Osteoblast (primary cell): ENCODE measurements around the gene TRPM7. TPM values are rescaled to one million over a fixed set of nuclear protein-coding genes. Genes with fewer than 3 reads are reported as not detected.

Experiments used
- DNase-seq: peaks from one replicate; pipeline ENCODE4 v3.0.0; 2011; ENCODE audit warnings: low spot score, mixed read lengths; ENCODE audit not compliant: insufficient read length; ENCODE audit errors: missing footprints
- H2AFZ ChIP-seq: 2 replicates; pipeline ENCODE4 v1.6.0; 2011; ENCODE audit warnings: mild to moderate bottlenecking, low read length
- H3K27ac ChIP-seq: 2 replicates; pipeline ENCODE4 v1.5.1; 2011; ENCODE audit warnings: mild to moderate bottlenecking, low read depth, low read length, moderate library complexity
- H3K27me3 ChIP-seq: 2 replicates; pipeline ENCODE4 v1.6.0; 2012; ENCODE audit warnings: mild to moderate bottlenecking, control low read depth, inconsistent platforms, low read length, moderate library complexity; ENCODE audit not compliant: insufficient read depth
- H3K36me3 ChIP-seq: 2 replicates; pipeline ENCODE4 v1.5.1; 2011; ENCODE audit warnings: mild to moderate bottlenecking, low read length, control low read depth, moderate library complexity; ENCODE audit not compliant: insufficient read depth
- H3K4me1 ChIP-seq: 2 replicates; pipeline ENCODE4 v1.5.1; 2011; ENCODE audit warnings: mild to moderate bottlenecking, low read length, control low read depth, moderate library complexity; ENCODE audit not compliant: insufficient read depth
- H3K4me2 ChIP-seq: 2 replicates; pipeline ENCODE4 v1.6.0; 2011; ENCODE audit warnings: mild to moderate bottlenecking, low read length; ENCODE audit not compliant: insufficient read depth
- H3K4me3 ChIP-seq: fragments of 200-600 bp; sonication (generic); 3 replicates; pipeline ENCODE4 v1.5.1; 2012; ENCODE audit warnings: mild to moderate bottlenecking, low read length, inconsistent platforms; ENCODE audit not compliant: insufficient read depth
- H3K79me2 ChIP-seq: 2 replicates; pipeline ENCODE4 v1.6.0; 2012; ENCODE audit warnings: mild to moderate bottlenecking, low read length, control low read depth, inconsistent platforms; ENCODE audit not compliant: insufficient read depth
- H3K9me3 ChIP-seq: 2 replicates; pipeline ENCODE4 v1.5.1; 2011; ENCODE audit warnings: low read depth, low read length, control low read depth
- H4K20me1 ChIP-seq: 2 replicates; pipeline ENCODE4 v1.6.0; 2012; ENCODE audit warnings: mild to moderate bottlenecking, low read length, control low read depth; ENCODE audit not compliant: insufficient read depth
- CTCF ChIP-seq: IDR thresholded peaks from 2 replicates; pipeline ENCODE4 v1.5.1; 2011; ENCODE audit warnings: mild to moderate bottlenecking, low read depth, low read length, moderate library complexity; ENCODE audit errors: extremely low read depth
- total RNA-seq: library from RNA; depleted of rRNA; stranded (reverse); fragments of >200 nt; gene quantifications from 2 replicates; pipeline ENCODE4 v1.2.3, GENCODE V29; 2012

TRPM7 gene
- total RNA-seq, 1 donor, result 116 TPM

- Histone ChIP-seq H3K79me2 (no peaks in the 10 kb centered on the region), H3K4me1 (no peaks in the 10 kb centered on the region), H3K36me3 (no peaks in the 10 kb centered on the region), H3K27ac (no peak overlapping the region), H4K20me1 (no peaks in the 10 kb centered on the region), H3K4me2 (no peak overlapping the region), H3K27me3 (no peaks in the 10 kb centered on the region), H3K9me3 (no peaks in the 10 kb centered on the region), H2AFZ (no peak overlapping the region), H3K4me3 (no peak overlapping the region)
- no peak for TF ChIP-seq CTCF
- DNase-seq, result no peak
These were observed 134.4 kb downstream of the TRPM7 start for GRCh38 chr15:50552238-50552637.

DNA sequence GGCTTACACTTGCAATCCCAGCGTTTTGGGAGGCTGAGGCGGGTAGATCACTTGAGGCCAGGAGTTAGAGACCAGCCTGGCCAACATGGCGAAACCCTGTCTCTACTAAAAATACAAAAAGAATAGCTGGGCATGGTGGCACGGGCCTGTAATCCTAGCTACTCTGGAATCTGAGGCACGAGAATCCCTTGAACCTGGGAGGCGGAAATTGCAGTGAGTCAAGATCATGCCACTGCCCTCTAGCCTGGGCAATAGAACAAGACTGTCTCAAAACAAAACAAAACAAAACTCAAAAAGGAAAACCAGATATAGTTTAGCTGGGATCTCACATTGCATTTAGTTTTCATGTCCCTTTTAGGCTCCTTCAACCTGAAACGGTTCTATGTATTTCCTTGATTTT lies 137.3 kb downstream of the TRPM7 start:
- no peaks in the 10 kb centered on the region for H3K4me1 ChIP-seq
- H3K27ac ChIP-seq, result no peak overlapping the region
- H4K20me1 ChIP-seq, result no peaks in the 10 kb centered on the region
- H2AFZ ChIP-seq, result no peak overlapping the region
- H3K79me2 ChIP-seq, result no peaks in the 10 kb centered on the region
- H3K9me3 ChIP-seq, result no peaks in the 10 kb centered on the region
- H3K36me3 ChIP-seq, result no peaks in the 10 kb centered on the region
- DNase-seq, result no peak
- TF ChIP-seq CTCF, result no peak
- H3K4me3 ChIP-seq, result no peak overlapping the region
- H3K4me2 ChIP-seq, result no peak overlapping the region
- H3K27me3 ChIP-seq, result no peaks in the 10 kb centered on the region

GRCh38 chr15:50546566-50546965 lies 140.0 kb downstream of the TRPM7 start, which contains the start of gene USP50:
Gene USP50 (minus strand): TSS chr15:50546666. CDS start chr15:50546525, 141 bp downstream.
- no peaks in the 10 kb centered on the region for H3K36me3 ChIP-seq
- H3K27me3 ChIP-seq, result no peaks in the 10 kb centered on the region
- H3K4me2 ChIP-seq, result no peak within 1 kb of the TSS
- H3K4me1 ChIP-seq, result peaks cover 10% of the 10 kb centered on the region
- H4K20me1 ChIP-seq, result no peaks in the 10 kb centered on the region
- no peaks in the 10 kb centered on the region for H3K9me3 ChIP-seq
- no peak within 1 kb of the TSS for H3K4me3 ChIP-seq
- TF ChIP-seq CTCF, result no peak
- H3K79me2 ChIP-seq, result no peaks in the 10 kb centered on the region
- no peak for DNase-seq
- no peak within 1 kb of the TSS for H2AFZ ChIP-seq
- no peak within 1 kb of the TSS for H3K27ac ChIP-seq

DNA sequence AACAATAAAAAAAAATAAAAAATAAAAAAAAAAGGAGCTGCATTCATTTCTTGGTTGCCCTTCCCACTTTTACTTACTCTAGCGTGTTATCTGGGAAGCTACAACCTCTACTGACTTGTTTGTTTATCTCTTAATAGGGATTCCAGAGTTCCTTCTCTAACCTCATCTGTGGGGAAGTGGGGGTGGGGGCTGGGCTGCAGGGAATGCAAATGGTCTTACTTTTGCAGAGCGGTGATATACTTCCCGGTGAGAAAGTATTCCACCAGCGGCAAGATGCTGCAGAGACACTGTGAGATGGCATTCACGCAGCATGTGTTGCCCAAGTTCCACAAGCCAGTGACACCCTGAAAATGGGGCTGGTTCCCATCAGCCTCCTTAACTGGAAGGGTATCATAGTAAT lies 142.2 kb downstream of the TRPM7 start:
- no peak overlapping the region for H2AFZ ChIP-seq

More for the DNA sequence above, 142.2 kb downstream of the TRPM7 start:
- H4K20me1 ChIP-seq, result no peaks in the 10 kb centered on the region
- no peaks in the 10 kb centered on the region for H3K9me3 ChIP-seq
- peak; percentile 11 for DNase-seq
- H3K4me3 ChIP-seq, result no peak overlapping the region
- H3K79me2 ChIP-seq, result no peaks in the 10 kb centered on the region
- TF ChIP-seq CTCF, result no peak
- H3K4me2 ChIP-seq, result no peak overlapping the region
- H3K27ac ChIP-seq, result no peak overlapping the region
- peaks cover 10% of the 10 kb centered on the region for H3K4me1 ChIP-seq
- H3K27me3 ChIP-seq, result no peaks in the 10 kb centered on the region
- H3K36me3 ChIP-seq, result no peaks in the 10 kb centered on the region
